Stomach (tissue), 9 donors: ENCODE data around the gene GRM4. TPM values are rescaled to one million over a fixed set of nuclear protein-coding genes. Genes with fewer than 3 reads are reported as not detected.

ENCODE experiments used
- DNase-seq, 2 donors: peaks; one replicate each; pipeline versions ENCODE4 v3.0.0 to v3.0.0-alpha.2; 2013 to 2019
- H3K27ac ChIP-seq, 5 donors: fragments of 200-600 bp in 4 of 5; sonication (generic) in 4 of 5; one replicate each; pipeline ENCODE4 v1.5.1; 2013 to 2019; ENCODE audit warnings: mild to moderate bottlenecking in 1 of 5, moderate library complexity in 1 of 5
- H3K27me3 ChIP-seq, 3 donors: fragments of 200-600 bp; sonication (generic); one replicate each; pipeline ENCODE4 v1.5.1; 2017 to 2019; ENCODE audit warnings: mixed run types in 1 of 3
- H3K36me3 ChIP-seq, 4 donors: fragments of 200-600 bp; sonication (generic); 1 replicate in 3 of 4; 2 replicates in 1 of 4; pipeline ENCODE4 v1.5.1; 2016 to 2019
- H3K4me1 ChIP-seq, 4 donors: fragments of 200-600 bp; sonication (generic); one replicate each; pipeline ENCODE4 v1.5.1; 2016 to 2019
- H3K4me3 ChIP-seq, 4 donors: fragments of 200-600 bp; sonication (generic) in 3 of 4; one replicate each; pipeline ENCODE4 v1.5.1; 2016 to 2019; ENCODE audit warnings: mild to moderate bottlenecking in 1 of 4
- H3K9me3 ChIP-seq, 4 donors: fragments of 200-600 bp; sonication (generic); one replicate each; pipeline ENCODE4 v1.5.1; 2016 to 2019
- CTCF ChIP-seq, 7 experiments: fragments of 450-650 bp in 4 of 7; fragments of 200-600 bp in 3 of 7; sonication (generic) in 3 of 7; IDR thresholded peaks; one replicate each; pipeline ENCODE4 v1.5.1; 2016 to 2019; ENCODE audit warnings: antibody characterized with exemption in 7 of 7, control low read depth in 2 of 7, mild to moderate bottlenecking in 1 of 7
- EP300 ChIP-seq: sonication (generic); formaldehyde crosslinking; IDR thresholded peaks from one replicate; pipeline ENCODE4 v1.6.1; 2017; ENCODE audit warnings: antibody characterized with exemption
- POLR2A ChIP-seq, 4 donors: fragments of 450-650 bp; IDR thresholded peaks; one replicate each; pipeline ENCODE4 v1.6.1; 2016; ENCODE audit warnings: antibody characterized with exemption in 4 of 4, control low read depth in 2 of 4, mild to moderate bottlenecking in 1 of 4, moderate library complexity in 1 of 4
- POLR2AphosphoS5 ChIP-seq, 3 donors: sonication (generic); formaldehyde crosslinking; IDR thresholded peaks; one replicate each; pipeline ENCODE4 v1.6.1; 2016; ENCODE audit warnings: antibody characterized with exemption in 3 of 3
- WGBS, 5 donors: extraction: QIAGEN DNeasy Blood & Tissue Kit in 3 of 5; methylation state at CpG; one replicate each; pipeline versions ENCODE4 v1.1.5 to v1.1.7; 2013 to 2018; 5-methylcytosine and 5-hydroxymethylcytosine counted together
- intact Hi-C: fragments of 100-400 bp; cut with DNase I; formaldehyde crosslinking; loops from one replicate; pipeline ENCODE4 v1.15.1; 2023; ENCODE audit warnings: low total_unique reads
- polyA plus RNA-seq, 3 donors: library from polyadenylated mRNA; stranded (reverse); fragments of 200-250 nt; gene quantifications; one replicate each; pipeline ENCODE4 v1.2.3, GENCODE V29; 2013
- total RNA-seq, 5 donors: library from RNA; depleted of rRNA; stranded (reverse); fragments of >200 nt; gene quantifications; one replicate each; pipeline versions ENCODE4 v1.1.0 to v1.2.3, GENCODE V29; 2014 to 2016
- donor health status: healthy with polysubstance abuse.
- donor health status: Bipolar disorder and iron deficiency.
- donor health status: healthy.

The GRM4 gene
- total and polyA plus RNA-seq, 8 donors = 0.55 TPM; not detected in 7

GRCh38 chr6:34061348-34061747, 84.5 kb downstream of the GRM4 start:
- intact Hi-C loops = no loop called here

GRCh38 chr6:34059914-34060313, 86.0 kb downstream of the GRM4 start:
- no peak overlapping the region for H3K4me3 ChIP-seq
- intact Hi-C loops = loop anchor here (5.0 kb wide), 1 partner anchor 92 kb away; no protein-coding TSS in a partner anchor
- peaks cover 0 to 45% (median 14%) of the 10 kb centered on the region in 3 donors for H3K27me3 ChIP-seq
- H3K9me3 ChIP-seq = no peaks in the 10 kb centered on the region
- 83 to 100% (median 91%) methylated on average over 2 to 3 of the region's 3 CpGs for WGBS, 5 donors
- DNase-seq = no peak
- no peak for TF ChIP-seq POLR2AphosphoS5 (IDR thresholded peaks at IDR 0.05)
- no peak for TF ChIP-seq CTCF (IDR thresholded peaks at IDR 0.05)
- no peak for TF ChIP-seq EP300
- no peak for TF ChIP-seq POLR2A (IDR thresholded peaks at IDR 0.05)
- H3K36me3 ChIP-seq = no peaks in the 10 kb centered on the region
- no peak overlapping the region for H3K27ac ChIP-seq
- H3K4me1 ChIP-seq = peaks cover 0 to 19% (median 9%) of the 10 kb centered on the region in 4 donors

More at GRCh38 chr6:34061348-34061747, 84.5 kb downstream of the GRM4 start:
- H3K9me3 ChIP-seq = no peaks in the 10 kb centered on the region
- H3K27me3 ChIP-seq = peaks cover 0 to 54% (median 26%) of the 10 kb centered on the region in 3 donors
- H3K27ac ChIP-seq = no peak overlapping the region
- no peak for TF ChIP-seq CTCF (IDR thresholded peaks at IDR 0.05)
- TF ChIP-seq POLR2AphosphoS5 (IDR thresholded peaks at IDR 0.05) = no peak
- no peak for TF ChIP-seq POLR2A (IDR thresholded peaks at IDR 0.05)
- no peak for TF ChIP-seq EP300
- peaks cover 0 to 13% (median 4%) of the 10 kb centered on the region in 4 donors for H3K4me1 ChIP-seq
- DNase-seq = no peak
- no peak overlapping the region for H3K4me3 ChIP-seq
- WGBS, 5 donors = 61 to 75% (median 70%) methylated on average over 3 of the region's 3 CpGs
- no peaks in the 10 kb centered on the region for H3K36me3 ChIP-seq

- DNase-seq = no peak
- peaks cover 0 to 38% (median 14%) of the 10 kb centered on the region in 3 donors for H3K27me3 ChIP-seq
- H3K36me3 ChIP-seq = no peaks in the 10 kb centered on the region
- 82 to 85% (median 83%) methylated on average over 17 of the region's 17 CpGs for WGBS, 5 donors
- TF ChIP-seq EP300 (no peak), POLR2A (IDR thresholded peaks at IDR 0.05) (no peak), POLR2AphosphoS5 (IDR thresholded peaks at IDR 0.05) (no peak), CTCF (IDR thresholded peaks at IDR 0.05) (no peak)
- no peak overlapping the region for H3K27ac ChIP-seq
- intact Hi-C loops = loop anchor here (5.0 kb wide), 1 partner anchor 93 kb away; no protein-coding TSS in a partner anchor
- no peak overlapping the region for H3K4me3 ChIP-seq
- no peaks in the 10 kb centered on the region for H3K9me3 ChIP-seq
- H3K4me1 ChIP-seq = peaks cover 0 to 19% (median 9%) of the 10 kb centered on the region in 4 donors
Measured at GRCh38 chr6:34059136-34059731, 86.7 kb downstream of the GRM4 start.

GRCh38 chr6:34057790-34058189, 88.1 kb downstream of the GRM4 start:
- TF ChIP-seq POLR2A (IDR thresholded peaks at IDR 0.05) = no peak
- TF ChIP-seq CTCF (IDR thresholded peaks at IDR 0.05) = no peak
- TF ChIP-seq EP300 = no peak
- H3K27ac ChIP-seq = no peak overlapping the region
- WGBS, 5 donors = 89 to 95% (median 90%) methylated on average over 6 of the region's 6 CpGs
- no peaks in the 10 kb centered on the region for H3K36me3 ChIP-seq
- H3K27me3 ChIP-seq = peaks cover 0 to 35% (median under 1%) of the 10 kb centered on the region in 3 donors
- no peak overlapping the region for H3K4me3 ChIP-seq
- intact Hi-C loops = loop anchor here (5.0 kb wide), 1 partner anchor 95 kb away; no protein-coding TSS in a partner anchor
- H3K9me3 ChIP-seq = no peaks in the 10 kb centered on the region
- H3K4me1 ChIP-seq = peaks cover 0 to 19% (median 9%) of the 10 kb centered on the region in 4 donors
- DNase-seq = no peak
